Gastrocnemius medialis (tissue), 4 donors: ENCODE measurements around the gene RAB3GAP1.

Experiments
- CTCF ChIP-seq, 5 experiments: fragments of 450-650 bp in 3 of 5; fragments of 200-600 bp in 2 of 5; sonication (generic) in 2 of 5; IDR thresholded peaks in 4 of 5; conservative IDR thresholded peaks in 1 of 5; 1 replicate in 4 of 5; 2 replicates in 1 of 5; pipeline ENCODE4 v1.5.1; 2016 to 2019; ENCODE audit warnings: antibody characterized with exemption in 5 of 5, mild to moderate bottlenecking in 3 of 5, moderate library complexity in 3 of 5
- POLR2A ChIP-seq, 2 donors: fragments of 450-650 bp; IDR thresholded peaks; one replicate each; pipeline ENCODE4 v1.6.1; 2017; ENCODE audit warnings: antibody characterized with exemption in 2 of 2, mild to moderate bottlenecking in 2 of 2, moderate library complexity in 2 of 2

GRCh38 chr2:135189148-135189547, 137.1 kb downstream of the RAB3GAP1 start:
- TF ChIP-seq CTCF (IDR thresholded peaks at IDR 0.05 in 4 of 5, conservative IDR thresholded peaks at IDR 0.05 in 1 of 5) (no peak), POLR2A (IDR thresholded peaks at IDR 0.05) (no peak)
